Esophagus muscularis mucosa (tissue), 3 donors: ENCODE data around the gene PGP.
"Not testable (repeated sequence)": the region's sequence is repeated elsewhere in the genome, so short reads cannot be mapped to it uniquely, and the experiment has no call there.

Source experiments
- POLR2A ChIP-seq: fragments of 450-650 bp; IDR thresholded peaks from one replicate; pipeline ENCODE4 v1.6.1; 2017; ENCODE audit warnings: antibody characterized with exemption, moderate library complexity, mild to moderate bottlenecking, low read depth
- TF ChIP-seq, protein P1 (sequence below), 3 experiments: fragments of 200-600 bp in 2 of 3; fragments of 450-650 bp in 1 of 3; sonication (generic) in 2 of 3; IDR thresholded peaks; one replicate each; pipeline ENCODE4 v1.5.1; 2017 to 2019; ENCODE audit warnings: antibody characterized with exemption in 3 of 3, mild to moderate bottlenecking in 2 of 3, moderate library complexity in 1 of 3

DNA sequence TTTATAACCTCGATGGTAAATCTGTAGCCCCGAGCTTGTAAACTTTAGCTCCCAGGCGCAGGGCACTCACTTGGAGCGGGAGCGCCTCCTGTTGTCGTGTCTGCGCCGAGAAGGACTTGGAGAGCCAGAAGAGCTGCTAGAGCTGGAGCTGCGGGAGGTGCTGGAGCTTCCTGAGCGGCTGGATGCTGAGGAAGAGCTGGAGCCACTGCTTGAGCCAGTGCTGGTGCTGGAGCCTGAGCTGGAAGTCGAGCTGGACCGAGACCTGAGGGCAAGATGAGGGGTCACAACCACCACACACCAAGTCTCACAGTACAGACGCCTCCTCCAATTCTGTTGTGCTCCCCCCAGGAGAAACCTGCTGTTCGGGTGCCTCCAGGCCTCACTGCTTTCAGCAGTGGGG is 48.4 kb upstream of the PGP start:
- TF ChIP-seq, protein P1, sequence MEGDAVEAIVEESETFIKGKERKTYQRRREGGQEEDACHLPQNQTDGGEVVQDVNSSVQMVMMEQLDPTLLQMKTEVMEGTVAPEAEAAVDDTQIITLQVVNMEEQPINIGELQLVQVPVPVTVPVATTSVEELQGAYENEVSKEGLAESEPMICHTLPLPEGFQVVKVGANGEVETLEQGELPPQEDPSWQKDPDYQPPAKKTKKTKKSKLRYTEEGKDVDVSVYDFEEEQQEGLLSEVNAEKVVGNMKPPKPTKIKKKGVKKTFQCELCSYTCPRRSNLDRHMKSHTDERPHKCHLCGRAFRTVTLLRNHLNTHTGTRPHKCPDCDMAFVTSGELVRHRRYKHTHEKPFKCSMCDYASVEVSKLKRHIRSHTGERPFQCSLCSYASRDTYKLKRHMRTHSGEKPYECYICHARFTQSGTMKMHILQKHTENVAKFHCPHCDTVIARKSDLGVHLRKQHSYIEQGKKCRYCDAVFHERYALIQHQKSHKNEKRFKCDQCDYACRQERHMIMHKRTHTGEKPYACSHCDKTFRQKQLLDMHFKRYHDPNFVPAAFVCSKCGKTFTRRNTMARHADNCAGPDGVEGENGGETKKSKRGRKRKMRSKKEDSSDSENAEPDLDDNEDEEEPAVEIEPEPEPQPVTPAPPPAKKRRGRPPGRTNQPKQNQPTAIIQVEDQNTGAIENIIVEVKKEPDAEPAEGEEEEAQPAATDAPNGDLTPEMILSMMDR (IDR thresholded peaks at IDR 0.05) = not testable (repeated sequence)
- TF ChIP-seq POLR2A = not testable (repeated sequence)
